HepG2 (cell line): ENCODE measurements around the gene JAZF1. TPM values are rescaled to one million over a fixed set of nuclear protein-coding genes. Genes with fewer than 3 reads are reported as not detected.

Experiments
- ATAC-seq: fragments of 200-7000 bp; cut with Tn5 transposase; 3 replicates; pipeline ENCODE4 v1.9.1; 2020; ENCODE audit warnings: mild to moderate bottlenecking, moderate library complexity
- BruUV-seq: library from RNA; stranded (reverse); fragments of 400-500 nt; replicated peaks from 2 replicates; lab custom pipeline; 2021; lab: Mats Ljungman, UMichigan
- CTCF ChIA-PET: fragments of 300-600 bp; formaldehyde crosslinking; extraction: SDS; loops from one replicate; lab custom pipeline; 2021; ENCODE audit warnings: low total read pairs, inconsistent platforms, low intra/inter-chr PET ratio; lab: Yijun Ruan, JAX
- POLR2A ChIA-PET: fragments of 350-600 bp; sonication (Branson Sonifier 250); formaldehyde crosslinking; loops from one replicate; lab custom pipeline; 2020; ENCODE audit warnings: antibody characterized with exemption, inconsistent platforms; lab: Yijun Ruan, JAX
- DNase-seq: peaks from one replicate; pipeline ENCODE4 v3.0.0-alpha.2; 2015; ENCODE audit warnings: low spot score
- FAIRE-seq: peaks from 3 replicates; lab custom pipeline; 2011; peaks lifted over from hg19 to GRCh38; lab: Jason Lieb, UNC
- H2AFZ ChIP-seq: one replicate; pipeline ENCODE4 v1.6.1; 2011; ENCODE audit warnings: low read length, inconsistent platforms
- H3K27ac ChIP-seq: fragments of 300-600 bp; 3 replicates; pipeline ENCODE4 v1.8.0; 2011; ENCODE audit warnings: mixed run types, mild to moderate bottlenecking, mixed read lengths, low read length, inconsistent platforms; ENCODE audit not compliant: insufficient read depth; ENCODE audit errors: extremely low read length
- H3K27me3 ChIP-seq, 2 experiments: fragments of 200-600 bp in 1 of 2; 2 replicates in 1 of 2; 3 replicates in 1 of 2; pipeline versions ENCODE4 v1.6.0 to v1.8.0; 2011; ENCODE audit warnings: low read length in 2 of 2, mild to moderate bottlenecking in 2 of 2, moderate library complexity in 2 of 2, inconsistent platforms in 1 of 2; ENCODE audit not compliant: insufficient read depth in 2 of 2, control insufficient read depth in 1 of 2
- H3K36me3 ChIP-seq, 2 experiments: fragments of 200-600 bp in 1 of 2; replicated peaks in 1 of 2; 2 replicates in 1 of 2; 3 replicates in 1 of 2; pipeline versions ENCODE4 v1.5.1 to v1.8.0; 2011; ENCODE audit warnings: low read length in 2 of 2, inconsistent platforms in 1 of 2; ENCODE audit not compliant: insufficient read depth in 2 of 2, control insufficient read depth in 1 of 2
- H3K4me1 ChIP-seq: 2 replicates; pipeline ENCODE4 v1.5.1; 2012; ENCODE audit warnings: low read length, inconsistent platforms; ENCODE audit not compliant: insufficient read depth
- H3K4me2 ChIP-seq: 2 replicates; pipeline ENCODE4 v1.6.0; 2011; ENCODE audit warnings: low read depth, low read length, inconsistent platforms
- H3K4me3 ChIP-seq, 3 experiments: fragments of 200-600 bp in 1 of 3; sonication (generic), shearing (Covaris generic) in 1 of 3; replicated peaks in 1 of 3; 2 replicates each; pipeline ENCODE4 v1.5.1; 2011 to 2016; ENCODE audit warnings: low read length in 3 of 3, inconsistent platforms in 2 of 3, low read depth in 2 of 3, mild to moderate bottlenecking in 2 of 3, control low read depth in 1 of 3, mixed read lengths in 1 of 3; ENCODE audit not compliant: insufficient read depth in 1 of 3
- H3K79me2 ChIP-seq: one replicate; pipeline ENCODE4 v1.6.1; 2011; ENCODE audit warnings: low read length, inconsistent platforms; ENCODE audit not compliant: insufficient read depth
- H3K9ac ChIP-seq: 2 replicates; pipeline ENCODE4 v1.6.0; 2011; ENCODE audit warnings: mild to moderate bottlenecking, low read depth, low read length, inconsistent platforms; ENCODE audit not compliant: insufficient read depth
- H3K9me3 ChIP-seq: 2 replicates; pipeline ENCODE4 v1.5.1; 2012; ENCODE audit warnings: mild to moderate bottlenecking, low read length
- H4K20me1 ChIP-seq: 2 replicates; pipeline ENCODE4 v1.6.0; 2011; ENCODE audit warnings: inconsistent platforms, mild to moderate bottlenecking, low read length, moderate library complexity; ENCODE audit not compliant: insufficient read depth
- CENPT ChIP-seq: sonication (generic); formaldehyde crosslinking; IDR thresholded peaks from 2 replicates; pipeline ENCODE4 v1.8.0; 2022; ENCODE audit warnings: low read depth, mild to moderate bottlenecking, moderate library complexity, missing genetic modification reagents
- DBP ChIP-seq: sonication (generic); formaldehyde crosslinking; IDR thresholded peaks from 2 replicates; pipeline ENCODE4 v1.4.0; 2020; ENCODE audit warnings: missing genetic modification reagents; ENCODE audit errors: not compliant biosample characterization
- GPBP1L1 ChIP-seq: sonication (generic); formaldehyde crosslinking; IDR thresholded peaks from 2 replicates; pipeline ENCODE4 v1.5.0; 2020; ENCODE audit warnings: mild to moderate bottlenecking, missing genetic modification reagents
- GTF3A ChIP-seq: sonication (generic); formaldehyde crosslinking; conservative IDR thresholded peaks from 2 replicates; pipeline ENCODE4 v1.4.0; 2020; ENCODE audit warnings: mild to moderate bottlenecking, missing genetic modification reagents
- LRRFIP1 ChIP-seq: sonication (generic); formaldehyde crosslinking; conservative IDR thresholded peaks from 2 replicates; pipeline ENCODE4 v1.4.0; 2020; ENCODE audit warnings: missing genetic modification reagents
- NR2F1 ChIP-seq, 2 experiments: fragments of 450-650 bp in 1 of 2; formaldehyde crosslinking in 1 of 2; IDR thresholded peaks; 2 replicates each; pipeline versions ENCODE4 v1.5.0 to v1.6.1; 2016 to 2020; ENCODE audit warnings: mild to moderate bottlenecking in 1 of 2, missing compliant biosample characterization in 1 of 2, missing genetic modification reagents in 1 of 2, moderate library complexity in 1 of 2
- SIN3A ChIP-seq: IDR thresholded peaks from 2 replicates; pipeline ENCODE4 v1.6.1; 2011; ENCODE audit warnings: low read depth, mild to moderate bottlenecking, control low read depth, low read length, borderline replicate concordance
- SMAD1 ChIP-seq: sonication (generic); formaldehyde crosslinking; IDR thresholded peaks from 2 replicates; pipeline ENCODE4 v1.4.0; 2020; ENCODE audit warnings: missing genetic modification reagents, low read depth, mild to moderate bottlenecking, borderline replicate concordance
- SRSF4 ChIP-seq: fragments of 200-400 bp; formaldehyde crosslinking; IDR thresholded peaks from one replicate; pipeline ENCODE4 v1.6.1; 2018; ENCODE audit warnings: mild to moderate bottlenecking, low read depth, low read length, moderate library complexity; ENCODE audit not compliant: poor library complexity, severe bottlenecking
- YEATS2 ChIP-seq: sonication (generic); formaldehyde crosslinking; IDR thresholded peaks from 2 replicates; pipeline ENCODE4 v1.4.0; 2020; ENCODE audit warnings: missing genetic modification reagents, borderline replicate concordance
- ZBED4 ChIP-seq: sonication (generic); formaldehyde crosslinking; IDR thresholded peaks from 2 replicates; pipeline ENCODE4 v1.4.0; 2020; ENCODE audit warnings: missing genetic modification reagents, borderline replicate concordance
- ZNF704 ChIP-seq: sonication (generic); formaldehyde crosslinking; IDR thresholded peaks from 2 replicates; pipeline ENCODE4 v1.8.1; 2023; ENCODE audit warnings: mild to moderate bottlenecking, inconsistent platforms, moderate library complexity, missing genetic modification reagents, borderline replicate concordance
- ZNF879 ChIP-seq: sonication (generic); formaldehyde crosslinking; IDR thresholded peaks from 2 replicates; pipeline ENCODE4 v1.8.1; 2023; ENCODE audit warnings: missing genetic modification reagents
- WGBS: methylation state at CpG from one replicate; pipeline ENCODE4 v1.1.6; 2017; ENCODE audit warnings: low lambda C conversion rate; 5-methylcytosine and 5-hydroxymethylcytosine counted together
- in situ Hi-C: cut with HindIII; loops from 2 replicates; pipeline ENCODE4 v1.10.0; 2017; ENCODE audit warnings: low pct_unique_long_range_greater_than_20kb; ENCODE audit not compliant: extremely low pct_ligation_motif_present
- intact Hi-C: fragments of 100-400 bp; cut with micrococcal nuclease; formaldehyde crosslinking; loops from one replicate; pipeline ENCODE4 v1.10.0; 2022; ENCODE audit not compliant: unreplicated experiment
- polyA plus RNA-seq, 8 experiments: library from polyadenylated mRNA; depleted of rRNA in 3 of 8; stranded (reverse) in 7 of 8; unstranded in 1 of 8; fragments of >200 nt; fragmentation: Illumina TruSeq in 4 of 8; extraction: Trizol in 4 of 8; gene quantifications; 2 replicates each; pipeline versions ENCODE4 v1.2.1 to v1.2.3, GENCODE V29; 2011 to 2016; ENCODE audit warnings: low read depth in 4 of 8, missing spikeins in 1 of 8, mixed read lengths in 1 of 8; ENCODE audit not compliant: insufficient read depth in 1 of 8
- total RNA-seq, 5 experiments: library from RNA; depleted of rRNA; stranded (reverse); fragments of >200 nt; fragmentation: Illumina TruSeq; extraction: Trizol; gene quantifications; 2 replicates each; pipeline ENCODE4 v1.2.3, GENCODE V29; 2016; ENCODE audit warnings: low read depth in 1 of 5

The JAZF1 gene
- total and polyA plus RNA-seq, 2 of the 13 experiments (the other 11 are each of a cell fraction or from before 2014, with no cell fraction given), result not detected

GRCh38 chr7:28199021-28199510 is 18.5 kb upstream of the JAZF1 start:
- intact Hi-C loops, result no loop called here
- FAIRE-seq, result no peak
- H3K9ac ChIP-seq, result no peak overlapping the region
- H3K27ac ChIP-seq, result no peak overlapping the region
- H3K36me3 ChIP-seq, result no peaks in the 10 kb centered on the region
- in situ Hi-C loops, result no loop called here
- H4K20me1 ChIP-seq, result no peaks in the 10 kb centered on the region
- ChIA-PET CTCF (no interaction called here), POLR2A (no interaction called here)
- H3K4me3 ChIP-seq, result no peak overlapping the region
- 53% methylated on average over 3 of the region's 3 CpGs for WGBS
- no peak for DNase-seq
- no peak for TF ChIP-seq LRRFIP1
- no peak for TF ChIP-seq GPBP1L1 (CRISPR knock-in tag)
- no peak for TF ChIP-seq CENPT (CRISPR knock-in tag)
- TF ChIP-seq DBP (CRISPR knock-in tag), result no peak
- no peak for TF ChIP-seq GTF3A
- no peak for TF ChIP-seq SRSF4
- TF ChIP-seq ZNF704 (CRISPR knock-in tag), result no peak
- TF ChIP-seq YEATS2 (CRISPR knock-in tag), result no peak
- TF ChIP-seq SMAD1 (CRISPR knock-in tag), result no peak
- TF ChIP-seq SIN3A, result no peak
- no peak for TF ChIP-seq NR2F1 (CRISPR knock-in tag; IDR thresholded peaks at IDR 0.05)
- TF ChIP-seq ZBED4 (CRISPR knock-in tag), result no peak
- no peak for TF ChIP-seq ZNF879 (CRISPR knock-in tag)
- BruUV-seq, result no TSS peak
- no peak overlapping the region for H2AFZ ChIP-seq
- ATAC-seq, result no peak
- no peak overlapping the region for H3K4me2 ChIP-seq
- H3K27me3 ChIP-seq, result peaks cover 1 to 12% of the 10 kb centered on the region in 2 experiments; a peak in 3 of 5 replicates
- no peaks in the 10 kb centered on the region for H3K4me1 ChIP-seq
- no peaks in the 10 kb centered on the region for H3K9me3 ChIP-seq
- no peaks in the 10 kb centered on the region for H3K79me2 ChIP-seq
